CD4-positive, alpha-beta T cell treated with Interleukin-6 at 100 ng/mL for 8 hours (primary cell): ENCODE measurements around the gene POLDIP2.

Experiments used
- DNase-seq: peaks from one replicate; pipeline ENCODE4 v3.0.0-alpha.2; 2020; ENCODE audit warnings: mixed read lengths, low spot score

The POLDIP2 gene

GRCh38 chr17:28335959-28336871 lies 21.1 kb downstream of the POLDIP2 start:
- DNase-seq: no peak

- DNase-seq: peak; percentile 99
Observed at GRCh38 chr17:28335201-28335958, 21.9 kb downstream of the POLDIP2 start, which contains the start of the genes IFT20 and TNFAIP1. IFT20 (minus strand) TSS chr17:28335472; CDS start chr17:28331985, 3,487 bp downstream. TNFAIP1 (plus strand) TSS chr17:28335761; CDS start chr17:28339522, 3,761 bp downstream.

- DNase-seq: no peak
Observed at GRCh38 chr17:28334666-28335200, 22.6 kb downstream of the POLDIP2 start.

- DNase-seq: no peak
Observed at GRCh38 chr17:28334171-28334570, 23.2 kb downstream of the POLDIP2 start.

- DNase-seq: no peak
Observed at GRCh38 chr17:28333083-28333746, 24.1 kb downstream of the POLDIP2 start.

- DNase-seq: no peak
Observed at GRCh38 chr17:28331891-28332420, 25.4 kb downstream of the POLDIP2 start.

- DNase-seq: no peak
Observed at GRCh38 chr17:28330671-28331070, 26.7 kb downstream of the POLDIP2 start.

- no peak for DNase-seq
Observed at GRCh38 chr17:28328325-28328724, 29.0 kb downstream of the POLDIP2 start.

GRCh38 chr17:28327709-28328108 lies 29.6 kb downstream of the POLDIP2 start:
- DNase-seq: no peak

- no peak for DNase-seq
Observed at GRCh38 chr17:28327031-28327607, 30.2 kb downstream of the POLDIP2 start.

- DNase-seq: no peak
Observed at GRCh38 chr17:28326114-28326513, 31.2 kb downstream of the POLDIP2 start.

- no peak for DNase-seq
Observed at GRCh38 chr17:28325211-28325610, 32.1 kb downstream of the POLDIP2 start.

- no peak for DNase-seq
Observed at GRCh38 chr17:28324781-28325180, 32.5 kb downstream of the POLDIP2 start.

GRCh38 chr17:28324267-28324745 lies 33.0 kb downstream of the POLDIP2 start:
- no peak for DNase-seq

GRCh38 chr17:28320215-28321061 lies 36.9 kb downstream of the POLDIP2 start:
- DNase-seq: no peak

- DNase-seq: no peak
Observed at GRCh38 chr17:28319598-28319935, 37.8 kb downstream of the POLDIP2 start.

- peak; percentile 94 for DNase-seq
Observed at GRCh38 chr17:28318759-28319597, 38.3 kb downstream of the POLDIP2 start, which contains the start of gene TMEM97. TMEM97 (plus strand) TSS chr17:28319200; CDS start chr17:28319240, 40 bp downstream.

GRCh38 chr17:28317966-28318758 lies 39.2 kb downstream of the POLDIP2 start:
- DNase-seq: no peak
